HepG2 (cell line): ENCODE data around the gene NKD1. TPM values are rescaled to one million over a fixed set of nuclear protein-coding genes. Genes with fewer than 3 reads are reported as not detected.

ENCODE experiments used
- ARID2 ChIP-seq: sonication (generic); formaldehyde crosslinking; IDR thresholded peaks from 2 replicates; pipeline ENCODE4 v1.8.1; 2022; ENCODE audit warnings: mild to moderate bottlenecking, missing genetic modification reagents, borderline replicate concordance
- ATF4 ChIP-seq, 2 experiments: fragments of 450-650 bp in 1 of 2; sonication (generic) in 1 of 2; formaldehyde crosslinking; IDR thresholded peaks; 2 replicates each; pipeline versions ENCODE4 v1.5.0 to v1.8.0; 2020 to 2022; ENCODE audit warnings: mild to moderate bottlenecking in 1 of 2, missing genetic modification reagents in 1 of 2
- ATF7-NPFF ChIP-seq: sonication (generic); formaldehyde crosslinking; IDR thresholded peaks from 2 replicates; pipeline ENCODE4 v1.8.1; 2023; ENCODE audit warnings: mild to moderate bottlenecking, low read depth, missing genetic modification reagents, moderate library complexity
- GABPA ChIP-seq, 2 experiments: IDR thresholded peaks; 2 replicates each; pipeline ENCODE4 v1.6.1; 2011 to 2016; ENCODE audit warnings: low read depth in 2 of 2, low read length in 1 of 2, missing biosample characterization in 1 of 2, missing genetic modification characterization in 1 of 2
- GRHL1 ChIP-seq: sonication (generic); formaldehyde crosslinking; conservative IDR thresholded peaks from 2 replicates; pipeline ENCODE4 v1.8.0; 2022; ENCODE audit warnings: missing genetic modification reagents
- KIAA2018 ChIP-seq: sonication (generic); formaldehyde crosslinking; IDR thresholded peaks from 2 replicates; pipeline ENCODE4 v1.5.0; 2020; ENCODE audit warnings: mild to moderate bottlenecking, missing genetic modification reagents, borderline replicate concordance
- MED8 ChIP-seq: sonication (generic); formaldehyde crosslinking; IDR thresholded peaks from 2 replicates; pipeline ENCODE4 v1.8.1; 2023; ENCODE audit warnings: mild to moderate bottlenecking, missing genetic modification reagents; ENCODE audit not compliant: insufficient replicate concordance
- NFATC3 ChIP-seq: sonication (generic); formaldehyde crosslinking; IDR thresholded peaks from 2 replicates; pipeline ENCODE4 v1.5.1; 2020; ENCODE audit warnings: mild to moderate bottlenecking, missing genetic modification reagents
- SNAPC5 ChIP-seq: sonication (generic); formaldehyde crosslinking; IDR thresholded peaks from 2 replicates; pipeline ENCODE4 v1.8.1; 2023; ENCODE audit warnings: mild to moderate bottlenecking, missing genetic modification reagents, borderline replicate concordance
- TARDBP ChIP-seq: sonication (generic); formaldehyde crosslinking; IDR thresholded peaks from 2 replicates; pipeline ENCODE4 v1.8.0; 2022; ENCODE audit warnings: mild to moderate bottlenecking, missing genetic modification reagents
- TIGD3 ChIP-seq: sonication (generic); formaldehyde crosslinking; IDR thresholded peaks from 2 replicates; pipeline ENCODE4 v1.5.1; 2020; ENCODE audit warnings: mild to moderate bottlenecking, missing genetic modification reagents, borderline replicate concordance
- ZNF18 ChIP-seq: sonication (generic); formaldehyde crosslinking; IDR thresholded peaks from 2 replicates; pipeline ENCODE4 v1.8.0; 2022; ENCODE audit warnings: mild to moderate bottlenecking, missing genetic modification reagents; ENCODE audit not compliant: insufficient replicate concordance
- ZNF777 ChIP-seq: sonication (generic); formaldehyde crosslinking; IDR thresholded peaks from 2 replicates; pipeline ENCODE4 v1.4.0; 2020; ENCODE audit warnings: missing genetic modification reagents
- ZNF878 ChIP-seq: sonication (generic); formaldehyde crosslinking; IDR thresholded peaks from 2 replicates; pipeline ENCODE4 v1.8.1; 2023; ENCODE audit warnings: mild to moderate bottlenecking, missing genetic modification reagents, moderate library complexity
- polyA plus RNA-seq, 8 experiments: library from polyadenylated mRNA; depleted of rRNA in 3 of 8; stranded (reverse) in 7 of 8; unstranded in 1 of 8; fragments of >200 nt; fragmentation: Illumina TruSeq in 4 of 8; extraction: Trizol in 4 of 8; gene quantifications; 2 replicates each; pipeline versions ENCODE4 v1.2.1 to v1.2.3, GENCODE V29; 2011 to 2016; ENCODE audit warnings: low read depth in 4 of 8, missing spikeins in 1 of 8, mixed read lengths in 1 of 8; ENCODE audit not compliant: insufficient read depth in 1 of 8
- total RNA-seq, 5 experiments: library from RNA; depleted of rRNA; stranded (reverse); fragments of >200 nt; fragmentation: Illumina TruSeq; extraction: Trizol; gene quantifications; 2 replicates each; pipeline ENCODE4 v1.2.3, GENCODE V29; 2016; ENCODE audit warnings: low read depth in 1 of 5

NKD1 gene
- total and polyA plus RNA-seq, 2 of the 13 experiments (the other 11 are each of a cell fraction or from before 2014, with no cell fraction given), result 70.4 to 121 TPM

GRCh38 chr16:50598936-50599361 is 50.8 kb downstream of the NKD1 start (continued):
- TF ChIP-seq TIGD3 (no peak), ARID2 (CRISPR knock-in tag) (no peak), ZNF878 (CRISPR knock-in tag) (no peak), TARDBP (CRISPR knock-in tag) (peak; percentile 11; the same call in 1 of the 2 replicates), ATF4 (CRISPR knock-in tag; IDR thresholded peaks at IDR 0.05) (no peak), GABPA (IDR thresholded peaks at IDR 0.05; ENCODE audit: low read depth, low read length) (peak; percentile 6; the same call in 1 of the 2 replicates), GABPA (CRISPR knock-in tag; IDR thresholded peaks at IDR 0.05; ENCODE audit: low read depth) (no peak), ATF7-NPFF (CRISPR knock-in tag) (no peak), MED8 (CRISPR knock-in tag) (no peak), ZNF18 (CRISPR knock-in tag) (no peak), KIAA2018 (CRISPR knock-in tag) (no peak), SNAPC5 (CRISPR knock-in tag) (no peak), GRHL1 (CRISPR knock-in tag) (no peak), NFATC3 (no peak), ZNF777 (CRISPR knock-in tag) (no peak)
